Pons (tissue), 1 donor: ENCODE data around the gene ATP10A.

Experiments
- DNase-seq: peaks from one replicate; pipeline ENCODE4 v3.0.0-alpha.2; 2016; ENCODE audit warnings: low spot score

Gene ATP10A

DNA sequence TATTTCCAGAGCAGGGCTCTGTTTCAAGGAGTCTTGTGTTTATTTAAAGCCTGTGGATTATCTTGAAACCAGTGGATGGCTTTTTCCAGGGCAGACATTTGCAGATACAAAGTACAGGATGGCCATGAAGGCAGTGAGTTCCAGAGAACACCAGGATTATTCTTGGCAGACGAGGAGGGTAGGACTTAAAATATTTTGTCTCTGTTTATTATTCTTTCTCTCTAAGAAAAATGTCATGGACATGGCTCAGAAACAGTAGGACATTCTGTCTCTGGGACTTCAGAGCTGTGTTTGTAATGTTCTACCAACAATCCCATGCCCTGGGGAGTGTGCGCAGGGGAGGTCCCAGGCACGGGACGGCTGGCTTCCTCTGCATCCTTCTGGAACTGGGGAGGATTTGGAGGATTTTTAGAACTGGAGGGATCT is 125.9 kb downstream of the ATP10A start:
- DNase-seq: peak; percentile 17

DNA sequence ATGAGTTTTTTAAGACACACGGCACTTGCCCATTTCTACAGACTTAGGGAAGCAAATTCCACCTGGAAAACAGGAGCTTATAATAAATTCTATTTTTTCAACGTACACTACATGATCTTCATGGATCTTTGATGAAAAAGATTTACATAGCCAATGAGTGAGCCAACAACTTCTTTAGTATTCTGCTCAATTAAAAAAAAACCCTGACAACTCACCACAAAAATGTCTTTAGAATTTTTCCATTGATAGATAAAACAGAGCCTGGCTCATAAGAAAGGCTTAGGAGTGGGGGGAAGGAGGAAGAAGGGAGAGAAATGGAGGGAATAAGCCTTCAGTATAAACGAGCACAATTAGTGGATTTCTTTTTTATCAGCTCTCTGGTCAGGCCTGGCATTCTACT is 126.7 kb downstream of the ATP10A start:
- DNase-seq: no peak

DNA sequence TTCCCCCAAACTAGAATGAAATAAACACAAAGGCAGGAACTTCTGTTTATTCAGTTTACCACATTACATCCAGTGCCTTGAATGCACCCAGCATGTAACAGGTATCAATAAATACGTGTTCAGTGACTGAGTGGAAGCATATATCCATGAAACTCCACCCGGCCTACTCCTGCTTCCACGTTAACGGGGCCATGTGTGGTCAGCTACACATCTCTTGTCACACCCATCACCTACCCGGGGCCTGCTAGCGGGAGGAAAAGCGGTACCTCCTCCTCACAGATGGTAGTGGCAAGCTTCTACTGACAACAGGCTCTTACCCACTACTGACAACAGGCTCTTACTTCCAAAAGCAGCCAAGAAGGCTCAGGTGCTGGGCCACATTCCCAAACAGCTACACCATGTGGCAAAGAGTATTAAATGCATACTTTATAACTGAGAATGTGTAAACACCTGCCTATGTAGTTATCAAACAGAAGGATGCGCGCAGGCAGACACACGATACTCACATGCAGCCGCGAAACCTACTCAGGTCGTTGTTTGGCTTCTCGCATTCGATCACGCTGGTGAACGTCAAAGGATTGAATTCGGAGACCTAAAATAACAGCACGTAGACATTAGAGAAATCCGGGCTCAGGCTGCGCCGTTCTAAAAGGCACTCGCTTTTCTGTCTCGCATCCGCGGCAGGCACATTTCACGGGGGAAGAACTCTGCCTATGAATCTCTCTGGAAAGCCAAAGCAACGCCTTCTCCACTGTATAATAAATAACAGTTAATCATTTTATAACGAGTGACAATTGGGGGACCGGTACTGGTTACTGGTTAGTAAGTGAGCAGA is 127.4 kb downstream of the ATP10A start:
- DNase-seq: no peak

DNA sequence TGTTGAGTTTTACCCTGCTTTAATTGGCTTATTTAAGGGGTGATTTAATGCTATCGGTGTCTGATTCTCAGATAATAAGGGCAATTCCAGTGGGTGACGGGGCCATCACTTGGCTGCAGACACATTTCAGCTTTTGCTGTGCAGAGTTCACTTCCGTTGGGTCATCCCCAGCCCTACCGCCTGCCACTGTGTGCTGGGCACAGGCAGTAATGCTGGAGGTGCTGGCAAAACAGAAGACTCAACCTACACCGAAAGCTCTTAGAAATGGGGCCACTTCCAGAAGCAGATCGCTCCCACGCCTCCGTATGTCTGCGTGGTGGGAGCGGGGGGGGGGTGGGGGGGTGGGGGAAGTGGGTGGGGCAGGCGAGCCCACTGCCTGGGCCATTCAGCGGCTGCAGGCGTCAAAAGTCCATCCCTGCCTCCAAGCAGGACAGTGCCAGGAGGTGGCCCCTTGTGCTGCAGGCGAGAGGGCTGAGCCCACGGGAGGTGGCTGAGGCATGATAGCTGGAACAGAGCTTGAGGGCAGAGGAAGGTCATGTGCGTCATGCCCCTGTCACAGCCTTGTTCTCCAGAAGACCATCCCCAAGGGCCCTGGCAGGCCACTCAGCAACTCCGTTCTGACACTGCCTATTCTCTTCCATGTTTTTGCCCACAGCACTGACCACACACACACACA is 128.3 kb downstream of the ATP10A start:
- no peak for DNase-seq

DNA sequence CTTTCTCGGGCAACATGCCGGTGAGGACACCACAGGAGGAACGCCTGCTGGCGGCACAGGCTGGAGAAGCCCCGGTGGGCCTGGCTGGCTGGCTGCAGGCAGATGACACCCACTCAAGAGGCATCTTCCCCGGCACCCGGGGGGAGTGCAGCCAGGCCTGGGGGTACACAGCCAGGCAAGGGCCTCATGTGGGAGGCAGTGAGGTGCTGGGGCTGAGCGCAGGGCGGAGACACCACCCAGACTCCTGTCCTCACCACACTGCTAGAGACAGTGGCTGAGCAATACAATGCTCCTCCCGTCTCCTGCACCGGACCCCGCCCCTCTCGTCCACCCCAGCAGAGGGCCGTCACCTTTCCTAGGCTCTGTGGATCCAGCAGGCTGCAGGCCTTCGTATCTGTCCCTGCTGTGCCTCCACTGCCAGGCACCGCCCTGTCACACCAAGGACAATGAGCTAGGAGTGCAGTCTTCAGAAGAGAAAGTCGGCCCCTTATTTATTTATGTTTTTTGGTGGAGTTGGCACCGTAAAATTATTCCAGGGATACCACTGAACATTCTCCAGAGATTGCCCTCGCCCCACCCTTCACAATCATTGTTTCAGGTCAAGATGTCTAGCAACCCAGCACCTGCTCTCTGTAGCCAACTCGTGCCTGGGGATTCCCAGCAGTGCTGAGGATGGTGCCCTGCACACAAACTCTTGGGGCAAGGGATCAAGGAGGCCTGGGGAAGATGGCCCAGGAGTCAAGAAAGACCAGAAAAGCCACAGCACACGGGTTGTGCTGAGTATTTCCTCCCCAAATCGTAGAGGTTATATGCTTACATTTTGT is 129.1 kb downstream of the ATP10A start:
- no peak for DNase-seq

DNA sequence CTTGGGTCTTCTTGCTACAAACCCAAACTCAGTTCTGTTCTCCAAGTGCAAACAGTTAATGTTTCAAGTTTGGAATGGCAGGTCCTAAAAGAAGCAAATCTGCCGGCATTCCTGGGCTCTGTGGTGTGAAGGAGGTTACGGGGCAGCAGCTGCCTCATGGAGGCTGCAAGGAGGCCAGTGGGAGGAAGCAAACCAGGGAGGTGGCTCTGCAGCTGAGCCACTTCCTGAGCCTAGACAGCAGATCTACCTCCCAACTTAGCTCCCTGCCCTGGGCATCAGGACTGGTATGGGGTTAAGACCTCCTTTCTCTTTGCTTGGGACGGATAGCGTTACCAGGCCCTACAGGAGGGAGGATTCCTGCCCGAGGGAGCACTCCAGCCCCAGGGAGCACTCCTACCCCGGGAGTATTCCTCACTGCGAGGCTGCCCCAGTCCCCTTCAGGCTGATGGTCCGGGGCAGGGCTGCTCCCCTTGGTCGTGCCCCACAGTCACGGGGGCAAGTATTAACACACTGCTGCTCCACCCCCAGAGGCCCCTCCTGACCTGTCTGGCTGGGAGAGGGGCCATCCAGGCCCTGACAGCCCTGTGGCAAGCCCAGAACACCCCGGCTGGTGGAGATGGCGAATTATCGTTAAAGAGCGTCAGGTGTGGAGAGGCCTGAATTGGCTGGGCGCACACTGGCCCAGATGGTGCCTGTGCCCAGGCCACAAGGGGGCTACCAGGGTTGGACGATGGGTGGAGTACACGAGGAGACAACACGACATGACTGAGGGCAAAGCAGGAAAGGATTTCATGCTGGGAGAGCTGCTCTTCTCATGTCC is 129.9 kb downstream of the ATP10A start:
- DNase-seq: no peak

DNA sequence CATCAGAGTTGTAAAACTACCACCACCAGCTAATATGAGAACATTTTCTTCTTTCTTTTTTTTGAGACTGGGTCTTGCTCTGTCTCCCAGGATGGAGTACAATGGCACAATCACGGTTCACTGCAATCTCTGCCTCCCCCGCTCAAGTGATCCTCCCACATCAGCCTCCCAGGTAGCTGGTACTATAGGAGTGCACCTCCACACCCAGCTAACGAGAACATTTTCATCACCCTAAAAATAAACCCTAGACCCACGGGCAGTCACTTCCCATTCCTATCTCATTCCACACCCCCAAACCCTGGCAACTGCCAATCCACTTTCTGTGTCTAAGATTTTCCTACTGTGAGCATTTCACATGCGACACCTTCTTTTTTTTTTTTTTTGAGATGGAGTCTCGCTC is 130.9 kb downstream of the ATP10A start:
- DNase-seq: no peak

DNA sequence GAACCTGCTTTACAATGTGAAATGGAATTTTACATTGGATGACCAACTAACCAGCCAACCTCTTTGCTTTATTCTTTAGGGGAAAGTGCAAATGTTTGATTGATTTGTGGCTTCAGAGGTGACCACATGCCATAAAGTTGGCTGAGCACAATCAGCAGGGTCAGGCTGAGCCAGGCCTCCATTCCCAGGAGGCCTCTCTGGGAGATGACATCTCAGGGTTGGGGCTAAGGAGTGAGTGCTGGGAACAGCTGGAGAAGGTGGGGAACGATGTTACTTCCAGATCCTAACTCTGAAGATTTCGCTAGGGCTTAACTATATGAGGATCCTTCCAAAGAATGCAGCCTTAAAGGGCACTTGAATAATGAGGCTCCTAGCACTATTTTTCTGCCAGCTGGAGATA is 131.7 kb downstream of the ATP10A start:
- no peak for DNase-seq

DNA sequence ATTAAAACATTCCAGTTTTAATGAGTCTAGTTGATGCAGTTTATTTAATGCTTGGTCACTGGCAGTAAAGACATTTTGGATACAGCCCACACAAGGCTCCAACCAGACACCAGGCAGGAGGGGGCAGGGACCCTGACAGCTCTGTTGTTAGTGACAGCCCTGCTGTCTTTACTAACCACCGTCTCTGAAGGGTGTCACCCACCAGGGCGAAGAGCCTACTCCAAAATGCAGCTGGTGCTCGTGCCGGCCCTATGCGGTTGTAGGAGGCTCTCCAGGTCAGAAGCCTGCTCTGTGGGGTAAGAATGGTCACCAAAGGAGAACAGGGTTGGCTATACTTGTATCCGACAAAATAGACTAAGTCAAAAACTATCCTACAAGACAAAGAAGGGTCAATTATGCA is 132.2 kb downstream of the ATP10A start:
- no peak for DNase-seq

DNA sequence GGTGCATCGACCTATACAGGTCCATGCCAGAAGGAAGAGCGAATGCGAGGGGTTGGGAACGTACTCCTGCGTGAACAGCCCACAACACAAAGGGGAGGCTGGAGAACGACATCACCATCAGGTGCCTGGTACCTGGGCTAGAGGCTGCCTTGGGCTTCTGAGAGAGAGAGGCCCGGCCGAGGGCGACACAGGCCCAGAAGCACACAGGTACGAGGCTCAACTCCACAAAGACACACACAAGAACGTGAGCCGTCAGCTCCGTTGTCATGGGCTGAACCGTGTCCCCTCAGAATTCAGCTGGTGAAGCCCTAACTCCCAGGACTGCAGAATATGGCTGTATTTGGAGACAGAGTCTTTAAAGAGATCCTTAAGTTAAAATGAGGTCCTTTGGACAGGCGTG is 134.3 kb downstream of the ATP10A start:
- no peak for DNase-seq

DNA sequence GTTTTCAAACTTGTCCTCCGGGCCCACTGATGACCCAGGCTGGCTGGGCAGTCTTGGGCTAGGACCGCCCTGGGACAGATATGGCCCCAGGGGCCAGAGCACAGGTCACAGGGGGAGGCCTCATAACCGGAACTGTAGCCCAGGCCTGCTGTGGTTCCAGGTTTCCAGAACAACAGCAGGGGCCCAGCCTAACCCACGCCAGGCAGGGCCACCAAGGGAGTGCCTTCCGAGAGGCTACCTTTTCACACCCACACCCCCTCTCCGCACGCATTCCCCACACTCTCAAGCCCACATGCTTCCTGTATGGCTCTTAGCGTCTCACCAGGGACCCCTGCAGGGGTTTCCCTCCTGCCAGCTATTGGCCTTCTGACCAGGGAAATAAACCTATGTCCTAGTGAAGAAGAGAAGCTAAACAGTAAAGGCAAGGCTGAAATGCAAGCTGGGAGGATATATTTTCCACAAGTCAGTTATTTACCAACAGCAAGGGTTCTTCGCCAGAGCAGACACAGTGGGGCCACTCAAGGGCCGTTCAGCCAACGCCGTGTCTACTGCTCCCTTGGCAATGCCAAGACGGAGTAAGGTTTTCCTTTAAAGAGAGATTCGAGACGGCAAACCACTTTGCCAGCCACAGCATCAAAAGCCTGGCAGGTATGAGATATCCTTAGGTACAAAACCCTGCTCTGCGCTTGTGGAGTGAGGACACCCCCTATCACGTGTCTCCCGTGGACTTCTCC is 135.1 kb downstream of the ATP10A start:
- DNase-seq: no peak

DNA sequence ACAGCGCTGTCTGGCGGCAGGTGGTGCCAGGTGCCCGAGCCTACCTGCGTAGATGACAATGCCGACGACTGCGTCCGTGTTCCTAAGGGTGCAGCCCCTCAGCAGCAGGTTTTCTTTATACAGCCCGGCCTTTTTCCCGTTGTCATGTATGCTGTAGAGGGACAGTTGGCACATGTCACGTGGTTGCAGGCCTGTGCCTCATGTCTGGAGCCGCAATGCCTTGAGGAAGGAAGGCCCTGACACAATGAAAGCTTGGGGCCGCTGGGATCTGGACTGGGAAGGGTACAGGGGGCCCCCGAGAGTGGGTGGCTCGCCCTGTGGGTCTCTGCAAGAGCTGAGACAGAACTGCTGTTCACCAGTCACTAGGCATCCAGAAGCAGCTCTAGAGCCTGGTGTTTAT is 136.0 kb downstream of the ATP10A start:
- no peak for DNase-seq

DNA sequence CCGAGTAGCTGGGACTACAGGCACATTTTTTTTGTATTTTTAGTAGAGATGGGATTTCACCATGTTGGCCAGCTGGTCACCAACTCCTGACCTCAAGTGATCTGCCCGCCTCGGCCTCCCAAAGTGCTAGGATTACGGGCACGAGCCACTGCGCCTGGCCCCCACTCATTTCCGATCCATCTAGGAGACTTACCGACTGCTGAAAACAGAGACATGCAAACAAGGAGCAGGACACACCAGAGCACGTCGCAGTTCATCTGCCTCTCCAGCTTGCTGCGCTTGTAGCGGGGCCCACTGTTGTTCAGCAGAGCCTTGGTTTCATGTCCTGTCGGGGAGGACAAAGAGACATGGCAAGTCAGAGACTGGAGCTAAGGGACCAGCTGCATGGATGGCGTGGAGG is 137.4 kb downstream of the ATP10A start:
- no peak for DNase-seq

DNA sequence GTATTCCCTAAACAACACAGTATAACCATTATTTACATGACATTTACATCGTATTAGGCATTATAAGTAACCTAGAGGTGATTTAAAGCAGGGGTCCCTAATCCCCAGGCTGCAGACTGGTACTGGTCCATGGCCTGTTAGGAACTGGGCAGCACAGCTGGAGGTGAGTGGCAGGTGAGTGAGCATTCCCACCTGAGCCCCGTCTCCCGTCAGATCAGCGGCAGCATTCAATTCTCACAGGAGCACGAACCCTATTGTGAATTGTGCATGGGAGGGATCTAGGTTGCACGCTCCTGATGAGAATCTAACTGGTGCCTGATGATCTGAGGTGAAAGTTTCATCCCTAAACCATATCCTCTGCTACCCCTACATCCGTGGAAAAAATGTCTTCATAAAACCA is 138.2 kb downstream of the ATP10A start:
- DNase-seq: no peak

DNA sequence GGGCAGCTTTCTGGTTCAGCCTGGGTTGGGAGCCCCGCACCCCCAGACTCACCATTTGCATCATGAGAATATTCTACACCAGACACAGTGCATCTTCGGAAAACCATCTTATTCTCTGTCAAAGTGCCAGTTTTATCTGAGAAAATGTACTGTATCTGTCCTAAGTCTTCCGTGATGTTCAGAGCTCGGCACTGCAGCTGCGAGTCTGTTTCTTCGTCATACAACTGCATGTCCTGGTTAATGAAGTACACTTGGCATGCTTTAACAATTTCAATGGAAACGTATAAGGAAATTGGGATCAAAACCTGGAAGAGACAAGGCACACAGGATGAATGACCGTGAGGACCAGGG is 141.5 kb downstream of the ATP10A start:
- no peak for DNase-seq

DNA sequence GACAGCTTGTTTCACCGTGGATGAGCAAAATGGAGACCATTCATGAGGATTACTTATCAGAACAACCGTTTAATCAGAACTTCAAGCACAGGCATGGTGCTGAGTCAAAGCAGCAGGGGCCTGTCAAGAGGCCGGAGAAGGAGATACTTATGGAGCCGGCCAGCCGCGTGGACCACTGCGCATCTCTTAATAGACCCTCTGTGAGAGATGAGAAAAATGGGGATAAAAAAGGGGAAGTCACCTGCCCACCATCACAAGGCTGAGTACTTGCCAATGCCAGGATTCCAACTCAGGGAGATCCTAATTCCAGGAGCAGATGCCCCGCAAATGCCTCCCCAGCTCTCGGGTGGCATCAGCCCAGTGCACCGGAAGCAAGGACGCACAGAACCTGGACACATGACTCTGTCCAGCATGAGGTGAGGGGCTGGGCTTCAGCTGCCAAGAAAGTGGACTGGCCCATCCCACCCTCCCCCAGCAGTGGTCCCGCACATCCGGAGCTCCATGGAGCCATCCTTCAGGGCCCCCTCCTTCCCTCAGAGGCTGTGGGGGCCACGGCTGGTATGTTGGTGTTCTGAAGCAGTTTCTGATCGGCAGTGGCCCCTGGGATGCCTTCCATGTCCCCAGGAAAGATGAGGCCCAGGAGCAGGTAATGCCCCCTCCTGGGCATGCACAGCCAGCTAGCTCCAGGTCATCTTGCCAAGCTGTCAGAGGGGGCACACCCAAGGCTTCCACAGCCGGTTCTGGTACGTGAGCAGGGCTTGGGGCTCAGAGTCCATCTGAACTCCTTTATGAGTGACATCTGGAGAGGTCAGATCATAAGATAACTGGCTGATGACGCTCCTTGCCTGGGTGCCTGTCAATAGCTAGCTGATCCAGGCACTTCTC is 143.8 kb downstream of the ATP10A start:
- no peak for DNase-seq

DNA sequence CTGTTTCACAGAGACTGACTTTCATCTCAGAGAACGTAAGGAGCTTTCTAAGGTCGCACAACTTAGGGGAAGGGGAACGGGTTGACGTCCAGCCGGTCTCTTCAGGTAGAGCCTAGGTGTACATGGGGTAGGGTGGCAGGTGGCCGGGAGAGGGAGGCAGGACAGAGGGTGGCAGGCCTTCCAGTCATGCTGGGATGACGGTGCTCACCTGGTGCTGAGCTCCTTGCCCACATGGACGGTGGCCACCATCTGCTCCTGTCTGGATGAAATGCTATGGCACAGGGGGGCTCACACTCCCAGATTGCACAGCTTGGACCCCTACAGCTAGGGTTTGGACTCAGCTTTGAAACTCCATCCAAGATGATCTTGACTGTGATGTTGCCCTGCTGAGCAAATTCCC is 144.5 kb downstream of the ATP10A start:
- no peak for DNase-seq

DNA sequence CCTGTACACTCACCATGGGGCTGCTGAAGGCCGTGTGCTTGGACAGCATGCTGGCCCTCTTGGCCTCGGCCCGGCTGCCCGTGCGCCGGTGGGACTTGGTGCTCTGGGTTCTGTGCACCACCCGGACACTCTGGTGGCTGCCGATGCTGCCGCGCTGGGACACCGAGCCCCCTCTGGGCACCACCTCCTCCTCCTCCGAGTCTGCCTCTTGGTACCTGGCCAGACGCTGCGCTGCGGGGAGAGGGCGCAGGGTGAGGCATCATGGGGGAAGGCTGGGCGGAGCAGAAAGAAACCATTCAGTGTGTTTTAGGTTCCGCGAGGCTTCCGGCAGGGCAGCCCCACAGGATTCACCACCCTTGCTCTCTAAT is 145.0 kb downstream of the ATP10A start:
- no peak for DNase-seq

DNA sequence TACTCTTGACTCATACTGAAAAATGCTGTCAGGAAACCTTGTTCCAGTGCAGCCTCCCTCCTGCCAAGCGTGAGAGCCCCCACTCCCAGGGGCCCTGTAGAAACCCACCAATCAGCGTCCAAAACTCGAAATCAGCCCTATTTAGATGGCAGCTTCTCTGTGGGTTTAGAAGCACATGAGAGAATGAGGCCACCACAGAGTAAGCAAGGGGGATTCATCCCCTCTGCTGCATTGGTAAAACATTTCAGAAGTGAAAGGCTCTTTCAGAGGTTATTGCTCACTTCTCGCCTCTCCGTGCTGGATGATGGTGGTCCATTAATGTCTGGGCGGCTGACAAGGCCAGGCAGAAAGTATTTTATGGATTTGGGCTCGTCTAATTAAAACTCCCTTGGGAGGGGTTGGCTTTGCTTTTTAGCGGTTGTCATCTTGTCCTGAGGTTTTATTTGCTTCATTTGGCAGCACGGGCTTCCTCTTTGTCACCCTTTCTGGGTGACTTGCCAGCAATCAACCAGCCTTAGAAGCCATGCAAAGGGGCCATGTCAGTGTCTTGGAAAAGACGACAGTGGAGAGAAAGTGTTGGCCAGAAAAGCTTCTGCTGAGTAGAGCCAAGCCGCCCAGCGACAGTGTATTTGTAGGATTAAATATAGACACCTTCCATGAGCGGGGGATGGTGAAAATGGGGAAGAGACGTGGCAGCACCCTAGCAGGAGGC is 145.5 kb downstream of the ATP10A start:
- DNase-seq: no peak

DNA sequence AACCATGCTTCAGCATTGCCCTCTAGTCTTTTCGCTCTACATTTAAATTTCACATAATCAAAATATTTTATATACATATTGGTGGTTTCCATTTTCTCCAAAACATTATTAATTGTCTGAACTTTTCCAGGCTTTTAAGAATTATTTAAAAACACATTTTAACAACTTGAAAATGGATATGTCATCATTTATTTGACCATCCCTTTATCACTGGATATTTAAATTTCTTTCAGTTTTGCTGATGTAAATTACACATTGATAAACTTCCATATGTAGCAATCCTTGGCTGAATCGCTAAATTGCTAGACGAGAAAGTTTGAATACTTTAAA is 146.0 kb downstream of the ATP10A start:
- DNase-seq: no peak
